GM18519 (cell line): Measurements from ENCODE around the gene UBIAD1.
"Not testable (repeated sequence)": the region's sequence is repeated elsewhere in the genome, so short reads cannot be mapped to it uniquely, and the experiment has no call there.

Experiments used
- ATAC-seq: cut with Tn5 transposase; IDR thresholded peaks from one replicate; pipeline ENCODE4 v1.9.1; 2021; ENCODE audit warnings: mild to moderate bottlenecking, moderate library complexity; ENCODE audit not compliant: unreplicated experiment, low FRiP score

Gene UBIAD1

DNA sequence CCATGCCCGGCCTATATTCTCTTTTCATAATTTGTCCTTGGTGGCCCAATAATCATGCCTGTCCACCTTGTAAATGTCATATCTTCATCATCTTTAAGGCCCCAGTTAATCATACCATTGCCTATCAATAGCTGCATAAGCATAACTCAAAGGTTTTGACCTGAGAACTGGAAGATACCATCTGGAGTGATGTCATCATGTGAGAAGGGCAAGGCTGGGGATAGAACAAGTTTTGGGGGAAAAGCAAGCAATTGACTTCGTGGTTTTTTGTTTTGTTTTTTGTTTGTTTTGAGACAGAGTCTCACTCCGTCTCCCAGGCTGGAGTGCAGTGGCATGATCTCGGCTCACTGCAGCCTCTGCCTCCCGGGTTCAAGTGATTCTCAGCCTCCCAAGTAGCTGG lies 6.2 kb downstream of the UBIAD1 start:
- no peak for ATAC-seq

DNA sequence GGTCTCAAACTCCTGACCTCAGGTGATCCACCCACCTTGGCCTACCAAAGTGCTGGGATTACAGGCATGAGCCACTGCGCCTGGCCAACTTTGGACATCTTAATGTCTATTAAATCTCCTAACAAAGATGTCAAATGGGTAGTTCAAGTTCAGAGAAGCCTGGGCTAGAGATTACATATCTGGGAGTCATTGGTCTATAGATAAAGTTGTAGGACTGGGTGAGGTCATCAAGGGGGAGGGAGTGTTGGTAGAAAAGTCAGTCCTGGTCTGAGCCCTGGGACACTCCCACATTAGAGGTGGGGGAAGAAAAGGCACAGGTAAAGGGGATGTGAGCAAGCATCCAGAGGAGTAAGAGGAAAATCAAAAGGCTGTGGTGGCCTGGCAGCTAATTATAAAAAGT lies 6.6 kb downstream of the UBIAD1 start:
- ATAC-seq: no peak

DNA sequence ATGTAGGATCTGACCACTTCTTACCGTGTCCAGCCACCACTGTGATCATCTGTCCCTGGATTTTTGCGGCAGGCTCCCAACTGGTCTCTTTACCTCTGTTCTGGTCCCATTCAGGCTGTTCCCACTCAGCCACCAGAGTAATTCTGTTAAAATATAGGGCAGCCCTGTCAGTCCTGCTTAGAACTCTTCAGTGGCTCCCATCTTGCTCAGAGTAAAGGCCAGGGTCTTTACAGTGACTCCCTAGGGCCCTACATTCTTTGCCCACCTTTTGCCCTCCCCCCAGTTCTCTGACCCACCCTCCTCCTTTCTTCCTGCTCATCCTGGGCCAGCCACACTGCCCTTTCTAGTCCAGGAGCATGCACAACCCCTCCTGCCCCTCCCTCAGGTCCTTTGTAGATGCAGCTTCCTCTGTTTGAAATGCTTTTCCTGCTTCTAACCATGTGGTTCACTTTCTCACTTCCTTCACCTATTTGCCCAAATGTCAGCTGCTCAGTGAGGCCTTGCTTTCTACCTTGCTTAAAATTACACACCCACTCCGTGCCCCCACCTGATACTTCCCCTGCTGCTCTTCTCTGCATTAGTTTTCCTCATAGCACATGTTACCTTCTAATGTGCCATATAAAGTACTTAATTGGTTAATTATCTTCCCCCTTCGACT lies 7.8 kb downstream of the UBIAD1 start:
- ATAC-seq: no peak

DNA sequence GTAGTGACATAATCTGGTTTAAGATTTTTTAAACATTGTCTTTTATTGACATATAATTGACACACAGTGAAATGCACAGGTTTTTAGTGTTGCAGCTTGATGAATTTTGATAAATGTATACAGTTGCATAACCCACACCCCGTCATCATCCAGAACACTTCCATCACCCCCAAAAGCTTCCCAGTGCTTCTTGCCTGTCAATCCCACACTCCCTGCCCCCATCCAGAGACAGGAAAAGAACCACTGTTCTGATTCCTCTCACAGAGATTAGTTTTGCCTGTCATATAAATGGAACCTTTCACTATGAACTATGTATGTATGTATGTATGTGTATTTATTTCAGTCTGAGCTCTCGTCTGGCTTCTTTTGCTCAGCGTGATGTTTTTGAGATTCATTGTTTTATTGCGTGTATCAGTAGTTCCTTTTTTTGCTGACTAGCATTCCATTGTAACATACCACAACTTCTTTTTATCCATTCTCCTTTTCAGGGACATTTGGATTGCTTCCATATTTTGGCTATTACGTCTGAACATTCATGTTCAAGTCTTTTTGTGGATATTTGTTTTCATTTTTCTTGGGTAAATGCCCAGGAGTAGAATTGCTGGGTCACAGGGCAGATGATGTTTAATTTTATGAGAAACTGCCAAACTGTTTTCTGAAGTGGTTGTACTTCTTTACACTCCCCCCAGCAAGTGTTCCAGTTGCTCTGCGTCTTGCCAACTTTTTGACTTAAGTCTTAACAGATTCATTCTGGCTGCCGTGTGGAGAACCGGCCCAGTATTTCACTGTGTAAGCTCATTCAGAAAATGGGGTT lies 8.7 kb downstream of the UBIAD1 start:
- ATAC-seq: no peak

DNA sequence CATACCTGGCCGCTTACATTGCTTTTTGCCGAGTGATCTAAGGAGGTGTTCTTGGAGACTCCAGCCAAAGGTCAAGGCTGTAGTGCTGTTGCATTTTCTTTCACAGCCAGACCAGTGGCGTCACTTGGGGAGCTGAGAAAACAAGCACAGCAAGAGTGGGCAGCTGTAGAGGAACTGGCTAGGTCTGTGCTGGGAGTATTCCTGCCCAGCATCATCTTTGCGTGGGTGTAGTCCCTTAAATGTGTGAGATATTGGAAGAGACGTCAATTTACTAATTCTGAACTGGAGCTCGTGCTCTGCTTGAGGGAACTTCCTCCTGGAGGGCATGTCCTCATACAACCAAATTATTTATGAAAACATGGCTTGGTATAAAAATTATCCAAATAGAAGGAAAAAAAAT lies 10.2 kb downstream of the UBIAD1 start:
- no peak for ATAC-seq

DNA sequence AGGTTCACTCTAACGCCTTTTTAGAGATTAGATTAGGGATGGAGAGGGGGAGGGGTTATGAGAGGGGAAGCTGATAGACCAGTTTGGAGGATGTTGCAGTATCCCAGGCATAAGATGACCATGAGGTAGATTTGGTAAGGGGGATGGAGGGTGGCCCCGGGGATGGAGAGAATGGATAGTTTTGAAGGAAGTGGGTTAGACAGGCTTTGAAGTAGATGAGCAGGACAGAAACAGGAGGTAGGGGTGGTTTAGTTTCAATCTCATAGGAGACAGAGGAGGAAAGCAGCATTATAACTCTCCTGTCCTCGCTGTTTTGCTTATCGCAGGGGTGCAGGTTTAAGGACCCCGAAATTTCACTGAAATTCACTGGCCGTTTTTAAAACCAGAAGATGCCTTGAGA lies 11.8 kb downstream of the UBIAD1 start:
- ATAC-seq: no peak

DNA sequence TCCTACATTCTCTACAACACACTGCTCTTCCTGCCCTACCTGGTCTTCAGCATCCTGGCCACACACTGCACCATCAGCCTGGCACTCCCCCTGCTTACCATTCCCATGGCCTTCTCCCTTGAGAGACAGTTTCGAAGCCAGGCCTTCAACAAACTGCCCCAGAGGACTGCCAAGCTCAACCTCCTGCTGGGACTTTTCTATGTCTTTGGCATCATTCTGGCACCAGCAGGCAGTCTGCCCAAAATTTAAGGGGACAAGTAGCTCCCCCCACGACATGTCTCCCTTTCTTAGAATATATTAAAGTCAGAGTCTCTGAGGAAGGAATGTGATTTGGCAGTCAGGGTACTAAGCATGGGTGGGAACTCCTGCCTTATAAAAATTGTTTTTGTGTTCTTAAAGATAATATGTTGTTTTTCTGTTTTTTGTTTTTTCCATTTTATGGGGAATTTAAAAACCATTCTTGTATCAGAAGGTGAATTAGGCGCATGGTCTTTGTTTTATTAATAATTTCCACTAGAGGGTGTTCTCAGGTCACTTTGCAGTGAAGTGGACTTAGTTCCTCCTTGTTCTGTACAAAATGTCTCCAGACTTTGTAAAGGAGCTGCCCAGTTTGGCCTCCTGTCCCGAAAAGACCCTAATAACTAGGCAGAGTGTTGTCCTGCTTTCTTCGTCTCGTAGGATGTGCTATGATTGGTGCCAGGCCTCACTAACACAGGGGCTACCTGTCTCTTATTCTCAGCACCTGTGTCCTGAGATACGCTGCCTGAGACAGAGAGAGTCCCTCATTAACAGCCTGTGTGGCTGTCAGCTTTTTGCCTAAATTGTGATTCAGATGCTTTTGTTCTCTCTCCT lies 13.1 kb downstream of the UBIAD1 start:
- ATAC-seq: no peak

DNA sequence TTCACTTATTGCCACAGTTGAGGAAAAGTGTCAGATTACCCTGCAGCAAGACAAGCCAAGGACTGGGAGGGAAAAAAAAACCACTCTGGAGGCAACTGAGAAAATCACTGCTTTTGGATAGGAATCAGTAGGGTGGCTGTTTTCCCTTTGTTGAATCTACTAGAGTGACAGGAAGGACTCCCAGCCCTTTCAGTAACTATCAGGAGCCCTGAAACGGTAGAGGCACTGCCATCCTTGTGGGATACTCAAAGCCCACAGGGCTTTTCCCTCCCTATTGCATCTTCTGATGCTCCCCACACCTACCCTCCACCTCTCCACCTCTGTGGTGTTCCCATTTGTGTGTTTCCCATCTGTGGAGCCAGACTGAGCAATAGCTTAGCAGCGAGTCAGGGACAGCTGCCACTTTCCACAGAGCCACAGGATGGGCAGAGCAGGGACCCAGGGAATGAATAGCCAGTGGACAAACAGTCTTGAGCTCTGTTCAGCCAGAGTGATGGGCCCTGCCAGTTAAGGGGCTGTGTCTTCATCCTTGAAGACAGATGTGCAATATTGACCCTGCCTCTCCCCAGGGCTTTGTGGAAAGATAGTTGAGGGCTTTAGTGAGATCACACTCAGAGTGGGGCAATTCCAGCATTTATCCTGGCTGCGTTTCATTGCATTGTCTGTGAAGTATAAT lies 13.9 kb downstream of the UBIAD1 start:
- no peak for ATAC-seq

DNA sequence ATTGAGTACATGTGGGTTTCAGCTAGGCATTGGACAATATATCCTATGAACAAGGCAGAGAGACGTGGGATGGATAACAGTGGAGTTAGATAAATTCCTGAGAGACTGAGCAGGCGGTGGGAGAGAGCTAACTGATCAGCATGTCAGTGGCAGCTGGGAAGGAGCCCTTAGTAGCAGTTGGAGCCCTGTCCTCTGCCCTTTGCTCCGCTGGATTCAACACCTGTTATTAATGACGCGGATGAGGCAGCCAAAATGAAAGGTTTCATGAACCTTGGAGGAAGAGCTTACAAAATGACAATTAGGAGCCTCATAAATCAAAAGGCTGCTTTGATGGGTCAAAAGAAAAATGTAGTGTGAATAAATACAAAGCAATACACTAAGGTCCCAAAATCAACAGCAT lies 16.1 kb downstream of the UBIAD1 start:
- no peak for ATAC-seq

DNA sequence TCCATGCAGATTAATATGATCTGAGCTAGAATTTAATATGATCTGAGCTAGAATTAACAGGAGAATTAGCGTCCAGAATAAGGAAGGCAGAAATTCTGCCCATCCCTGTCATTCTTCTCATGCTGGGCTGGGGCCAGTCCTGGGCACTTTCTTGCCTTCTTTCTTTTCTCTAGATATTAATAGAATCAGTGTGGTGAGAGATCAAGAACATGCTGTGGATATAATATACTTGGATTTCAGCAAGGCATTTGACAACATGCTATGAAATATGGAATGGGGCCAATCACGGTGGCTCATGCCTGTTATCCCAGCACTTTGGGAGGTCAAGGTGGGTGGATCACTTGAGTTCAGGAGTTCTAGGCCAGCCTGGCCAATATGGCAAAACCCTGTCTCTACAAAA lies 18.1 kb downstream of the UBIAD1 start:
- ATAC-seq: no peak

DNA sequence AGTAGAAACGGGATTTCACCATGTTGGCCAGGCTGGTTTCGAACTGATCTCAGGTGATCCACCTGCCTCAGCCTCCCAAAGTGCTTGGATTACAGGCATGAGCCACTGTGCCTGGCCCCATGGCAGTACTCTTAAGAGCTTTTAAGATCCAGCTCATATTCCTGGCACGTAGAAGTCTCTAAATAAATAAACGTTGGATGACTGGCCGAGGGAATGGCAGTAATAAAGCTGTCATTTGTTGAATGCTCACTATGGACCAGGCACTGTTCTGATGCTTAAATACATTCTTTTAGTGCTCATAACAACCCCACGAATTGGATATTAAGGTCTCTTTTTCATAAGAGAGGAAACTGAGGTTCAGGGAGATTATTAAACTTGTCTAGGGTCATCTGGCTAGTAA lies 20.9 kb downstream of the UBIAD1 start:
- ATAC-seq: no peak

DNA sequence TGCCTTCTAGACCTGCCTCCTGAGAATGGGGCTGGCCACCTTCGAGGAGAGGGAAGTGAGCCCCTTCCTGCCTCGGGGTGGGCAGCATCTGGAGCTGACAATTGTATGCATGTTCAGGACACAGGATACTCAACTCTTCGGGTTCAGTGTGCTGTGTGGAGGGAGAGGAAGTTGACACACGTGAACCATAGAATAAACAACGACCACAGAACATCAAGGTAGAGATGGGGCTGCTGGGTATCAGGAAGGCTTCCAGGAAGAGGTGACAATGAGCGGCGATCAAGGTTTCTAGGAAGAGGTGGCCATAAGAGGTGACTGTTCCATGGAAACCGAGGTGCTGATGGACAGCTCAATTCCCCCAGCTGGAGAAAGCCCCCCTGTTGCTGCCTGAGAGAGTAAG lies 22.0 kb downstream of the UBIAD1 start:
- no peak for ATAC-seq

DNA sequence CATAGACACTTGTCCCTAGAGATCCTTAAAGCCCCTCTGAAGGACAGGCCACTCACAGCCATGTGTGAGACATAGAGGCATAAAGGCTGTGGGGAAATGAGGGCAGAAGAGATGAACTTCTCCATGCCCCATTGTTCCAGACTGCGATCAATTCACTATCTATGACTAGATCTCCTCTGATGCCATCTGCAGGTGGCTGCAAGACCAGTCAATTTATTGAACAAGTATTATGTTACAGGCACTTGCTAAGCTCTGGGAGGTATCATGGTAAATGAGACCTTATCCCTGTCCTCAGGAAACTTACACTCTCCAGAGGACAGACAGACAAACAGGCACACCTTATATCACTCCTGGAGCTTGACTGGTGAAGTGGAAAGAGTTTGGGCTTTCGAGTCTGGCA lies 22.9 kb downstream of the UBIAD1 start:
- no peak for ATAC-seq

DNA sequence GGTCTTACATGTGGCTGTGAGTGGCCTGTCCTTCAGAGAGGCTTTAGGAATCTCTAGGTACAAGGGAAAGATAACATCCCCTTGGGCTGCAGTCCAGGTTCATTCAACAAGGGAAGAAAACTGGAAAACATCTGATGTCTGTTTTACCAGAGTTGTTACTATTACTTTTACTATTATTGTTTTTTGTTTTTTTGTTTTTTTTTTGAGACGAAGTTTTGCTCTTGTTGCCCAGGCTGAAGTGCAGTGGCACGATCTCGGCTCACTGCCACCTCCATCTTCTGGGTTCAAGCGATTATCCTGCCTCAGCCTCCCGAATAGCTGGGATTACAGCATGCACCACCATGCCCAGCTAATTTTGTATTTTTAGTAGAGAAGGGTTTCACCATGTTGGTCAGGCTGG lies 24.8 kb downstream of the UBIAD1 start:
- ATAC-seq: not testable (repeated sequence)

DNA sequence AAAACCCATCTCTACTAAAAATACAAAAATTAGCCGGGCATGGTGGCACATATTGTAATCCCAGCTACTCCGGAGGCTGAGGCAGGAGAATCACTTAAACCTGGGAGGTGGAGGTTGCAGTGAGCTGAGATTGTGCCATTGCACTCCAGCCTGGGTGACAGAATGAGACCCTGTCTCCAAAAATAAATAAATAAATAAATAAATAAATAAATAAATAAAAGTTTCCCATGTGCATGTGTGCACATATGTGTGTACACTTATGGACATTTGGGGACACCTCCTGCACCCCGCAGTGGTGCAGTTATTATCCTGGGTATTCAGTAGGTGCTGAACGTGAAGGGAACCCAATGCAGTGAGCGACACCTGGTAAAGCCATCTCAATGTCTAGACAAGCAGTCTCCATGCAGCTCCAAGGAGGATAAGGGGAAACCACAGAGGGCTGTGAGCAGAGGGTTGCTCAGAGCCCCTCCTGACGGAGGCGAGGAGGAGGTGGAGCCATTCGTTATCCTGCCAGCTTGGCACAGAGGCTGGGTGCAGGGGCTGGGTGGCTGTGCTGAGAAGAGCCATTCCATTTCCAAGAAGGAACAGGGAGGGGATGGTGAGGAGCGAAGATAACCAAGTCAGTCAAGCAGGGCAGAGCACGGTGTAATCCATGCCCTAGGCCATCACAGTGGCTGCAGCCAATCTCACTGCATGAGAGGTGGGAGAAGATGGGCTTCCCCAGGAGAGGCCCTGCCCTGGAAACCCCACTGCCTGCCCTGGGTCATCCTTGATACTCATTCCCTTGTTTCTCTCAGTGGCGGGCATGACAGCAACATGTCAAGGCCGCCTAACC lies 25.6 kb downstream of the UBIAD1 start:
- ATAC-seq: no peak

DNA sequence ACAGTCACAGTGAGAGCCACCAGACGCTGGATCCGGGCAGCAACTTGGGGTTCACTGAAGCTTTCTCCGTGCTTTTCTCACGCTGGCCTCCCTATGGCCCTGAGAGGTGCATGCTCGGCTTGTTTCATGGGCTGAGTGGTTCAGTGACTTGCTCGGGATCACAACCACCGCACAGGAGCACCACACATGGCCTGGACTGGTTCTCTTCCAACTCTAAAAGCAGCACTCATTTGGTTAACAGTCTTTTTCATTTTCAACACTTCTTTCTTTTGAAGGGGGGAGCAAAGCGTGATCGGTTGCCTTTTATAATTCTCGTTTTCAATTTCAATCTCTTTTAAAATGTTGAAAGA lies 26.2 kb downstream of the UBIAD1 start:
- no peak for ATAC-seq

DNA sequence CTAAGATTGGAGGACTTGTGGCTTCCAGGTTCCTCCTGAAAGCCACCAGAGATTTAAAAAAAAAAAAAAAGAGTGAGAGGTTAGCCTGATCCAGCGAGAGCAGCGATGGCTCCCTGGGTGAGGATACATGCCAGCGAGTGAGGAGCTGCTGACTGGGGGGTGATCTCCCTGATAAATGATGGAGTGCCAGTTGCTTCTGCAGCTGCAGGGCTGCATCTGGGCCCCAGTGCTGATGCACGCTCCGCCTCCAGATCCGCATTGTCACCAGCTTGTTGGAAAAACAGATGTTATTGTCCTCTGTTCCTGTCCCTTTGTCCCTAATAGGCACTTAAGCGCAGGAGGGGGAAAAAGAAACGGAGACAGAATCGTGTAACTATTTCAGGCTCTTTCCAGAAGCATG lies 28.6 kb downstream of the UBIAD1 start:
- ATAC-seq: no peak

DNA sequence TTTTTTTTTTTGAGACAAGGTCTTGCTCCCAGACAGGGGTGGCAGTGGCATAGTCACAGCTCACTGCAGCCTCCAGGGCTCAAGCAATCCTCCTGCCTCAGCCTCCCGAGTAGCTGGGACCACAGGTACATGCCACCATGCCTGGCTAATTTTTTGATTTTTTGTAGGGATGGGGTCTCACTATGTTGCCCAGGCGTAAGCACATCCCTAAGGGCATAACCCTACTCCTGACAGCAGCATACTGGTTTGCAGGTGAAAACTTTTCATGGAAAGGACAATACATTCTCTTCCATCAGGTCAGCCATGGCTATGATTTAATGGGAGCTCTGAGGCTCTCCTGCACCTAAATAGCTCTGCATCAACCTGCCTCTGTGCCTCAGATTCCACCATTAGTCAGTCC lies 29.4 kb downstream of the UBIAD1 start:
- no peak for ATAC-seq

DNA sequence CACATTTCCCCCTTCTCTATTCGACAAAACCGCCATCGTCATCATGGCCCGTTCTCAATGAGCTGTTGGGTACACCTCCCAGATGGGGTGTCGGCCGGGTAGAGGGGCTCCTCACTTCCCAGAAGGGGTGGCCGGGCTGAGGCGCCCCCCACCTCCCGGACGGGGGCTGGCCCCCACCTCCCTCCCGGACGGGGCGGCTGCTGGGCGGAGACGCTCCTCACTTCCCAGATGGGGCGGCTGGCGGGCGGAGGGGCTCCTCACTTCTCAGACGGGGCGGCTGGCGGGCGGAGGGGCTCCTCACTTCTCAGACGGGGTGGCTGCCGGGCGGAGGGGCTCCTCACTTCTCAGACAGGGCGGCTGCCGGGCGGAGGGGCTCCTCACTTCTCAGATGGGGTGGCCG lies 32.5 kb downstream of the UBIAD1 start:
- not testable (repeated sequence) for ATAC-seq

DNA sequence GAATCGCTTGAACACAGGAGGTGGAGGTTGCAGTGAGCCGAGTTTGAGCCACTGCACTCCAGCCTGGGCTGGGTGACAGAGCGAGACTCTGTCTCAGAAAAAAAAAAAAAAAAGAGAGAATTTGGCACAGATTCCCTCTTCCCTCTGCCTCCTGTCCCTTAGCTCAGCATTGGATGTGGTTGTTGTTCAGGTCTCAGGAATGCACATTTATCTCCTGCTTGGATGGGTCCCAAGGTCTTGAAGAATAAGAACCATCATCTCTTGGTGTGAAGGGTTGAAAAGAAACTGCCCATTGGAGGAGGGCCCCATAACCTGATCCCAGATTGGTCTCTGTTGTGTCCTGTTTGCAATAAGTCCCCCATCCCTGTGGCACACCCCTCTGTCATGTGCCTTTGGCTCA lies 34.9 kb downstream of the UBIAD1 start:
- no peak for ATAC-seq
